RKO (cell line): ENCODE data around the gene MNX1.

Experiments used
- DNase-seq: peaks from one replicate; pipeline ENCODE4 v3.0.0-alpha.2; 2016; ENCODE audit warnings: low spot score

The MNX1 gene

GRCh38 chr7:157014635-157015555, 4.4 kb upstream of the MNX1 start:
- DNase-seq, result no peak

GRCh38 chr7:157013602-157014549, 3.4 kb upstream of the MNX1 start:
- no peak for DNase-seq

- DNase-seq, result no peak
These were observed 2.6 kb upstream of the MNX1 start for GRCh38 chr7:157013101-157013500.

GRCh38 chr7:157012113-157012547, 1.7 kb upstream of the MNX1 start:
- peak; percentile 47 for DNase-seq

- peak; percentile 70 for DNase-seq
These were observed 1.1 kb upstream of the MNX1 start for GRCh38 chr7:157011333-157012112.

GRCh38 chr7:157009778-157010587, 480 bp downstream of the MNX1 start:
- DNase-seq, result peak; percentile 40

GRCh38 chr7:157009170-157009777, 1.2 kb downstream of the MNX1 start:
- DNase-seq, result peak; percentile 70

- peak; percentile 46 for DNase-seq
These were observed 2.0 kb downstream of the MNX1 start for GRCh38 chr7:157008206-157009169.

- peak; percentile 31 for DNase-seq
These were observed 2.9 kb downstream of the MNX1 start for GRCh38 chr7:157007470-157008066.

- DNase-seq, result no peak
These were observed 3.5 kb downstream of the MNX1 start for GRCh38 chr7:157006829-157007469.

GRCh38 chr7:157006205-157006747, 4.2 kb downstream of the MNX1 start:
- DNase-seq, result no peak

GRCh38 chr7:157005456-157006204, 4.8 kb downstream of the MNX1 start:
- no peak for DNase-seq

- DNase-seq, result no peak
These were observed 5.7 kb downstream of the MNX1 start for GRCh38 chr7:157004521-157005455.

- DNase-seq, result no peak
These were observed 6.5 kb downstream of the MNX1 start for GRCh38 chr7:157003756-157004520.

GRCh38 chr7:157003445-157003755, 7.1 kb downstream of the MNX1 start:
- no peak for DNase-seq
